Measurements from ENCODE around the gene NUP93. TPM values are rescaled to one million over a fixed set of nuclear protein-coding genes. Genes with fewer than 3 reads are reported as not detected.

The NUP93 gene
- total and polyA plus RNA-seq, 2 experiments from 2014 or later = 139 to 187 TPM

GRCh38 chr16:56852401-56852730 is 122.4 kb downstream of the NUP93 start (continued):
- TF ChIP-seq, protein P1, sequence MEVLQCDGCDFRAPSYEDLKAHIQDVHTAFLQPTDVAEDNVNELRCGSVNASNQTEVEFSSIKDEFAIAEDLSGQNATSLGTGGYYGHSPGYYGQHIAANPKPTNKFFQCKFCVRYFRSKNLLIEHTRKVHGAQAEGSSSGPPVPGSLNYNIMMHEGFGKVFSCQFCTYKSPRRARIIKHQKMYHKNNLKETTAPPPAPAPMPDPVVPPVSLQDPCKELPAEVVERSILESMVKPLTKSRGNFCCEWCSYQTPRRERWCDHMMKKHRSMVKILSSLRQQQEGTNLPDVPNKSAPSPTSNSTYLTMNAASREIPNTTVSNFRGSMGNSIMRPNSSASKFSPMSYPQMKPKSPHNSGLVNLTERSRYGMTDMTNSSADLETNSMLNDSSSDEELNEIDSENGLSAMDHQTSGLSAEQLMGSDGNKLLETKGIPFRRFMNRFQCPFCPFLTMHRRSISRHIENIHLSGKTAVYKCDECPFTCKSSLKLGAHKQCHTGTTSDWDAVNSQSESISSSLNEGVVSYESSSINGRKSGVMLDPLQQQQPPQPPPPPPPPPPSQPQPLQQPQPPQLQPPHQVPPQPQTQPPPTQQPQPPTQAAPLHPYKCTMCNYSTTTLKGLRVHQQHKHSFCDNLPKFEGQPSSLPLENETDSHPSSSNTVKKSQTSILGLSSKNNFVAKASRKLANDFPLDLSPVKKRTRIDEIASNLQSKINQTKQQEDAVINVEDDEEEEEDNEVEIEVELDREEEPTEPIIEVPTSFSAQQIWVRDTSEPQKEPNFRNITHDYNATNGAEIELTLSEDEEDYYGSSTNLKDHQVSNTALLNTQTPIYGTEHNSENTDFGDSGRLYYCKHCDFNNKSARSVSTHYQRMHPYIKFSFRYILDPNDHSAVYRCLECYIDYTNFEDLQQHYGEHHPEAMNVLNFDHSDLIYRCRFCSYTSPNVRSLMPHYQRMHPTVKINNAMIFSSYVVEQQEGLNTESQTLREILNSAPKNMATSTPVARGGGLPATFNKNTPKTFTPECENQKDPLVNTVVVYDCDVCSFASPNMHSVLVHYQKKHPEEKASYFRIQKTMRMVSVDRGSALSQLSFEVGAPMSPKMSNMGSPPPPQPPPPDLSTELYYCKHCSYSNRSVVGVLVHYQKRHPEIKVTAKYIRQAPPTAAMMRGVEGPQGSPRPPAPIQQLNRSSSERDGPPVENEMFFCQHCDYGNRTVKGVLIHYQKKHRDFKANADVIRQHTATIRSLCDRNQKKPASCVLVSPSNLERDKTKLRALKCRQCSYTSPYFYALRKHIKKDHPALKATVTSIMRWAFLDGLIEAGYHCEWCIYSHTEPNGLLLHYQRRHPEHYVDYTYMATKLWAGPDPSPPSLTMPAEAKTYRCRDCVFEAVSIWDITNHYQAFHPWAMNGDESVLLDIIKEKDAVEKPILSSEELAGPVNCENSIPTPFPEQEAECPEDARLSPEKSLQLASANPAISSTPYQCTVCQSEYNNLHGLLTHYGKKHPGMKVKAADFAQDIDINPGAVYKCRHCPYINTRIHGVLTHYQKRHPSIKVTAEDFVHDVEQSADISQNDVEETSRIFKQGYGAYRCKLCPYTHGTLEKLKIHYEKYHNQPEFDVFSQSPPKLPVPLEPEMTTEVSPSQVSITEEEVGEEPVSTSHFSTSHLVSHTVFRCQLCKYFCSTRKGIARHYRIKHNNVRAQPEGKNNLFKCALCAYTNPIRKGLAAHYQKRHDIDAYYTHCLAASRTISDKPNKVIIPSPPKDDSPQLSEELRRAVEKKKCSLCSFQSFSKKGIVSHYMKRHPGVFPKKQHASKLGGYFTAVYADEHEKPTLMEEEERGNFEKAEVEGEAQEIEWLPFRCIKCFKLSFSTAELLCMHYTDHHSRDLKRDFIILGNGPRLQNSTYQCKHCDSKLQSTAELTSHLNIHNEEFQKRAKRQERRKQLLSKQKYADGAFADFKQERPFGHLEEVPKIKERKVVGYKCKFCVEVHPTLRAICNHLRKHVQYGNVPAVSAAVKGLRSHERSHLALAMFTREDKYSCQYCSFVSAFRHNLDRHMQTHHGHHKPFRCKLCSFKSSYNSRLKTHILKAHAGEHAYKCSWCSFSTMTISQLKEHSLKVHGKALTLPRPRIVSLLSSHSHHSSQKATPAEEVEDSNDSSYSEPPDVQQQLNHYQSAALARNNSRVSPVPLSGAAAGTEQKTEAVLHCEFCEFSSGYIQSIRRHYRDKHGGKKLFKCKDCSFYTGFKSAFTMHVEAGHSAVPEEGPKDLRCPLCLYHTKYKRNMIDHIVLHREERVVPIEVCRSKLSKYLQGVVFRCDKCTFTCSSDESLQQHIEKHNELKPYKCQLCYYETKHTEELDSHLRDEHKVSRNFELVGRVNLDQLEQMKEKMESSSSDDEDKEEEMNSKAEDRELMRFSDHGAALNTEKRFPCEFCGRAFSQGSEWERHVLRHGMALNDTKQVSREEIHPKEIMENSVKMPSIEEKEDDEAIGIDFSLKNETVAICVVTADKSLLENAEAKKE (CRISPR knock-in tag; IDR thresholded peaks at IDR 0.05) = no peak
- TF ChIP-seq JUNB (IDR thresholded peaks at IDR 0.05; ENCODE audit: unreplicated experiment) = no peak
- TF ChIP-seq, protein P2, sequence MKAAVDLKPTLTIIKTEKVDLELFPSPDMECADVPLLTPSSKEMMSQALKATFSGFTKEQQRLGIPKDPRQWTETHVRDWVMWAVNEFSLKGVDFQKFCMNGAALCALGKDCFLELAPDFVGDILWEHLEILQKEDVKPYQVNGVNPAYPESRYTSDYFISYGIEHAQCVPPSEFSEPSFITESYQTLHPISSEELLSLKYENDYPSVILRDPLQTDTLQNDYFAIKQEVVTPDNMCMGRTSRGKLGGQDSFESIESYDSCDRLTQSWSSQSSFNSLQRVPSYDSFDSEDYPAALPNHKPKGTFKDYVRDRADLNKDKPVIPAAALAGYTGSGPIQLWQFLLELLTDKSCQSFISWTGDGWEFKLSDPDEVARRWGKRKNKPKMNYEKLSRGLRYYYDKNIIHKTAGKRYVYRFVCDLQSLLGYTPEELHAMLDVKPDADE (IDR thresholded peaks at IDR 0.05) = no peak

GRCh38 chr16:56852968-56853367 is 123.0 kb downstream of the NUP93 start:
- H3K9me3 Mint-ChIP-seq = peaks cover 13% of the 10 kb centered on the region; the same call in 2 of the 3 replicates
- Histone ChIP-seq H3K27ac (ENCODE audit: low read depth) (no peak overlapping the region), H3K4me2 (no peak overlapping the region), H3K9me2 (ENCODE audit: insufficient read depth) (no peaks in the 10 kb centered on the region), H4K20me1 (replicated peaks; ENCODE audit: insufficient read depth) (no peaks in the 10 kb centered on the region; the same call in 1 of the 2 replicates), H3K79me2 (replicated peaks; ENCODE audit: insufficient read depth) (no peaks in the 10 kb centered on the region), H3K4me3 (no peak overlapping the region), H3F3A (replicated peaks; ENCODE audit: low read depth) (no peaks in the 10 kb centered on the region), H3K4me1 (ENCODE audit: insufficient read depth) (peaks cover 17% of the 10 kb centered on the region), H2AFZ (no peak overlapping the region), H3K36me3 (ENCODE audit: insufficient read depth) (no peaks in the 10 kb centered on the region), H3K27me3 (ENCODE audit: insufficient read depth) (no peaks in the 10 kb centered on the region)
- no peak overlapping the region for H3K27ac Mint-ChIP-seq
- no peak for TF ChIP-seq ZNF331 (CRISPR knock-in tag; IDR thresholded peaks at IDR 0.05; ENCODE audit: low read depth)
- TF ChIP-seq CREB1 (CRISPR knock-in tag; IDR thresholded peaks at IDR 0.05; ENCODE audit: low read depth) = no peak
- no peak for TF ChIP-seq POLR2AphosphoS5 (IDR thresholded peaks at IDR 0.05; ENCODE audit: low read depth)
- DNase-seq (ENCODE audit: low spot score) = no peak
- 0 out of 3 replicates have a peak, but pooled peaks cover 4% of the 10 kb centered on the region for H3K36me3 Mint-ChIP-seq (ENCODE audit: low read depth)
- no peak overlapping the region for H3K4me3 Mint-ChIP-seq
- peaks cover 36% of the 10 kb centered on the region for H3K4me1 Mint-ChIP-seq
- no peak for ATAC-seq
- H3K27me3 Mint-ChIP-seq (ENCODE audit: insufficient read depth, low read depth, poor library complexity) = peaks cover 17% of the 10 kb centered on the region

Data from GM23338 (cell line).